Mucosa of stomach (tissue), 1 donor: ENCODE measurements around the gene TUBA3E.
"Not testable (repeated sequence)": the region's sequence is repeated elsewhere in the genome, so short reads cannot be mapped to it uniquely, and the experiment has no call there.

ENCODE experiments used
- H3K27me3 ChIP-seq: one replicate; pipeline ENCODE4 v1.7.0; 2013; ENCODE audit warnings: mild to moderate bottlenecking, low read length; ENCODE audit not compliant: control insufficient read depth, insufficient read depth
- H3K36me3 ChIP-seq: one replicate; pipeline ENCODE4 v1.7.0; 2013; ENCODE audit warnings: low read length; ENCODE audit not compliant: control insufficient read depth, insufficient read depth
- H3K4me1 ChIP-seq: one replicate; pipeline ENCODE4 v1.7.0; 2013; ENCODE audit warnings: mild to moderate bottlenecking, low read length; ENCODE audit not compliant: control insufficient read depth, insufficient read depth
- H3K4me3 ChIP-seq: one replicate; pipeline ENCODE4 v1.7.0; 2013; ENCODE audit warnings: low read length
- H3K9ac ChIP-seq: one replicate; pipeline ENCODE4 v1.7.0; 2013; ENCODE audit warnings: mild to moderate bottlenecking, low read length, moderate library complexity
- H3K9me3 ChIP-seq: one replicate; pipeline ENCODE4 v1.7.0; 2013; ENCODE audit warnings: mild to moderate bottlenecking, low read length, moderate library complexity; ENCODE audit not compliant: control insufficient read depth
- donor health status: Pancreatic carcinoma.

TUBA3E gene

GRCh38 chr2:130222523-130222922 is 24.3 kb upstream of the TUBA3E start:
- H3K9me3 ChIP-seq, H3K36me3 ChIP-seq, H3K27me3 ChIP-seq, H3K4me3 ChIP-seq, H3K9ac ChIP-seq, H3K4me1 ChIP-seq: not testable (repeated sequence)

- H3K9ac ChIP-seq, H3K4me1 ChIP-seq, H3K9me3 ChIP-seq, H3K36me3 ChIP-seq, H3K27me3 ChIP-seq, H3K4me3 ChIP-seq: not testable (repeated sequence)
Observed at GRCh38 chr2:130220505-130220904, 22.3 kb upstream of the TUBA3E start.

GRCh38 chr2:130219147-130219546 is 20.9 kb upstream of the TUBA3E start:
- not testable (repeated sequence) for H3K4me3 ChIP-seq, H3K27me3 ChIP-seq, H3K9ac ChIP-seq, H3K36me3 ChIP-seq, H3K4me1 ChIP-seq, H3K9me3 ChIP-seq

- not testable (repeated sequence) for H3K4me1 ChIP-seq, H3K4me3 ChIP-seq, H3K27me3 ChIP-seq, H3K9ac ChIP-seq, H3K9me3 ChIP-seq, H3K36me3 ChIP-seq
Observed at GRCh38 chr2:130207051-130207450, 8.8 kb upstream of the TUBA3E start.

GRCh38 chr2:130203150-130203549 is 4.9 kb upstream of the TUBA3E start:
- not testable (repeated sequence) for H3K4me3 ChIP-seq, H3K36me3 ChIP-seq, H3K9ac ChIP-seq, H3K9me3 ChIP-seq, H3K4me1 ChIP-seq, H3K27me3 ChIP-seq

GRCh38 chr2:130202518-130202917 is 4.3 kb upstream of the TUBA3E start:
- H3K27me3 ChIP-seq, H3K4me1 ChIP-seq, H3K4me3 ChIP-seq, H3K9me3 ChIP-seq, H3K36me3 ChIP-seq, H3K9ac ChIP-seq: not testable (repeated sequence)

GRCh38 chr2:130196052-130196451 is 2.2 kb downstream of the TUBA3E start:
- H3K9ac ChIP-seq, H3K9me3 ChIP-seq, H3K4me1 ChIP-seq, H3K36me3 ChIP-seq, H3K27me3 ChIP-seq, H3K4me3 ChIP-seq: not testable (repeated sequence)

GRCh38 chr2:130195089-130195635 is 3.1 kb downstream of the TUBA3E start:
- not testable (repeated sequence) for H3K4me3 ChIP-seq, H3K9ac ChIP-seq, H3K9me3 ChIP-seq, H3K27me3 ChIP-seq, H3K36me3 ChIP-seq, H3K4me1 ChIP-seq

- not testable (repeated sequence) for H3K4me1 ChIP-seq, H3K4me3 ChIP-seq, H3K9ac ChIP-seq, H3K27me3 ChIP-seq, H3K36me3 ChIP-seq, H3K9me3 ChIP-seq
Observed at GRCh38 chr2:130193824-130194223, 4.4 kb downstream of the TUBA3E start.

- not testable (repeated sequence) for H3K9ac ChIP-seq, H3K27me3 ChIP-seq, H3K4me1 ChIP-seq, H3K36me3 ChIP-seq, H3K9me3 ChIP-seq, H3K4me3 ChIP-seq
Observed at GRCh38 chr2:130192451-130192850, 5.8 kb downstream of the TUBA3E start.

GRCh38 chr2:130191319-130191718 is 6.9 kb downstream of the TUBA3E start:
- not testable (repeated sequence) for H3K36me3 ChIP-seq, H3K4me1 ChIP-seq, H3K9ac ChIP-seq, H3K27me3 ChIP-seq, H3K4me3 ChIP-seq, H3K9me3 ChIP-seq

- Histone ChIP-seq H3K4me1 (no peaks in the 10 kb centered on the region), H3K36me3 (no peaks in the 10 kb centered on the region), H3K9me3 (no peaks in the 10 kb centered on the region), H3K9ac (no peak overlapping the region), H3K27me3 (no peaks in the 10 kb centered on the region), H3K4me3 (no peak overlapping the region)
Observed at GRCh38 chr2:130190237-130190636, 8.0 kb downstream of the TUBA3E start.

GRCh38 chr2:130188958-130189357 is 9.3 kb downstream of the TUBA3E start:
- not testable (repeated sequence) for H3K9me3 ChIP-seq, H3K4me1 ChIP-seq, H3K36me3 ChIP-seq, H3K9ac ChIP-seq, H3K4me3 ChIP-seq, H3K27me3 ChIP-seq
